GM04503 (cell line): ENCODE results near the gene TDRKH.
"Not testable (repeated sequence)": the region's sequence is repeated elsewhere in the genome, so short reads cannot be mapped to it uniquely, and the experiment has no call there.

ENCODE experiments used
- DNase-seq: peaks from one replicate; pipeline ENCODE4 v3.0.0-alpha.2; 2012; ENCODE audit warnings: low read depth

The TDRKH gene

DNA sequence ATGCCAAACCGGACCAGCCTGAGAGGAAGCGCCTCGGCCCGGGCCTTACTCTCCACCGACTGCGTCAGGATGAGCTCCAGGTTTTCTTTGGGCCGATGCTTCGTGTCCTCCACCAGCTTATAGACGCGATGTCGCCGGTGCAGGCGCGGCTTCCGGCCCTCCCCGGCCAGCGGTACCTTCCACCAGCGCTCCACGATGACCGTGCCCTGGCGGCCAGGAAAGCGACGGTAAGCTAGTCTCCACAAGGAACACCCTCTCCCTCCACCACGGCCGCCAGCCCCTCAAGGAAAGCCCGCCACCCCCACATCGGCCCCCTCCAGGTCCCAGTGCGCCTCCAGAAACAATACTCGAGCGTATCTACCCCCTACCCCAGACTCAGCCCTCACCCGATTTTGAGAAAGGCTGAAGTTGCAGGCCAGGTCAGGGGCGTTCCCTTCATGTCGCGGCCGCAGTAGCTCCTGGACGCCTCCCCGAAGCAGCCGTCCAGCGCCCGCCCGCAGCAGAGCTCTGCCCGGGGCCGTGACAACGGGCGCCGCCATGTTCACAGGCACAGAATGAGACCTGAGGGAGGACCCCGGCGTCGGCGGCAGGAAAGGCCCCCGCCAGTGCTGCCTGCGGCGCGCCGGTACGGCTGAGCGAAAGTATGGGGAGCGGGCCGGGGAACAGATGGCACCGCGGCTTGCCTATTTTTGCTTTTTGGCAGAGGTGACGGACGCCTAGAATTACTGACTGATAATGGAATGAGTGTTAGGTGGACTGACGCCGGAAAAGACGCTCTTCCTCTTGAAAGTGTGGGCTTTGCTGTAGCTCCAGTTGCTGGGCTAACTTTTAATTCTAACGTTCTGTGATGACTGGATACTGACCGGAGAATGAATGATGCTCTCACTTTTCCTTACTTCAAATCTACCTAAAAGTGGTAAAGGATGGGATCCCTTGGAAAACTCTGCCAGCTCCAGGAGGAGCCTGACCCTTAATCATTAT lies 27.1 kb downstream of the TDRKH start, which contains the start of gene MRPL9:
MRPL9 (minus strand) TSS at position 556 of the 981 bp plus-strand sequence; CDS start at position 539, 17 bp downstream.
- peak; percentile 21 for DNase-seq

- DNase-seq = no peak
These were observed 29.5 kb downstream of the TDRKH start for GRCh38 chr1:151760597-151761385.

DNA sequence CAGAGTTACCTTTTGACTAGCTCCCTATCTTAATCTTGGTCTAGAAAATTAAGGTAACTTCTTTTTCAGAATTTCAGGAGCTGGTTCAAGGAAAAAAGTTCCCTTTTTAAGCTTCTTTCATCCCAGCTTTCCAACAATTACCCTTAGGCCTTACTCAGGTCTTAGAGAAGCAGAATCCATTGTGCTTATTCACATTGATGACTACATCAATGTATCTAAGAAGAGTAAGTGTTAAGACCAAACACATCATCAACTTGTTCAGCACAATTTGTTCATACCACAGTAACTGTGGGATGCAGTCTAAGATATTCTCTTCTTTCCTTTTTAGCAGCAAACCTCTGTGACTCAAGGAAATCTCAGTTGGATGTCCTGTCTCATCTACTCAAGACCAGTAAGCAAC lies 31.1 kb downstream of the TDRKH start:
- no peak for DNase-seq

GRCh38 chr1:151756291-151756690 lies 34.0 kb downstream of the TDRKH start:
- DNase-seq = no peak

GRCh38 chr1:151741516-151741915 lies 48.8 kb downstream of the TDRKH start:
- no peak for DNase-seq

GRCh38 chr1:151739590-151740355 lies 50.5 kb downstream of the TDRKH start:
- DNase-seq = no peak

DNA sequence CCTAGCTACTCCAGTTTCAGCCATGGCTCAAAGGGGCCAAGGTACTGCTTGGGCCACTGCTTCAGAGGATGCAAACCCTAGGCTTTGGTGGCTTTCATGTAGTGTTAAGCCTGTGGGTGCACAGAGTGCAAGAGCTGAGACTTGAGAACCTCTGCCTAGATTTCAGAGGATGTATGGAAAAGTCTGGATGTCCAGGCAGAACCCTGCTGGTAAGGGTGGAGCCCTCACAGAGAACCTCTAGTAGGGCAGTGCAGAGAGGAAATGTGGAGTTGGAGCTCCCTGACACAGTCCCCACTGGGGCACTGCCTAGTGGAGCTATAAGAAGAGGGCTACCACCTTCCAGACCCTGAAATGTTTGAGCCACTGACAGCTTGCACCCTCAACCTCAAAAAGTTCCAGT lies 52.8 kb downstream of the TDRKH start:
- no peak for DNase-seq

- no peak for DNase-seq
These were observed 53.3 kb downstream of the TDRKH start for GRCh38 chr1:151737026-151737425.

DNA sequence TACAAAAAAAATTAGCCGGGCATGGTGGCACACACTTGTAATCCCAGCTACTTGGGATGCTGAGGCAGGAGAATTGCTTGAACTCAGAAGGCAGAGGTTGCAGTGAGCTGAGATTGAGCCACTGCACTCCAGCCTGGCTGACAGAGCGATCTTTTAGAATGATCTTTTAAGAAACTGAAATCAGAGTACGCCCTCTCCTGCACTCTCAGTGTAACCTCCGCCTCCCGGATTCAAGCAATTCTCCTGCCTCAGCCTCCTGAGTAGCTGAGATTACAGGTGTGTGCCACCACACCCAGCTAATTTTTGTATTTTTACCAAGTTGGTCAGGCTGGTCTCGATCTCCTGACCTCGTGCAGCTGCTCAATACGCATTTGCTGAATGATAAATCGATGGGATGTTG lies 56.3 kb downstream of the TDRKH start:
- DNase-seq = not testable (repeated sequence)

DNA sequence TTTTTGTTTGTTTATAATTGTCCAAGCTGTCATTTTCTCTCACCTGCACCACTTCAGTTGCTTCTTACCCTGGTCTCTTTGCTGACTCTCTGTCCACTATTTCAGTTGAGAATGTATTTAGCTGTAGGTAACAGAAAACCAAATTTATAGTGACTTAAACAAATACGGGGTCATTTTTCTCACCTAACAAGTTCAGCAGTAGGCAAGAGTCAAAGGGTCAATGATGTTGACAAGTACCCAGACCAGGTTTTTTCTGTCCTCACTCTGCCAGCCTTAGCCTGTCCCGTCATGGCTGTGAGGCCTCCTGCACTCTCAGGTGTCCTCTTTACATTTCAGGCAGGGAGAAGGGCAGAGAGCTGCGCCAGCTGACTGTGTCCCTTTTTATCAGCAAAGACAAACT lies 57.2 kb downstream of the TDRKH start:
- no peak for DNase-seq

DNA sequence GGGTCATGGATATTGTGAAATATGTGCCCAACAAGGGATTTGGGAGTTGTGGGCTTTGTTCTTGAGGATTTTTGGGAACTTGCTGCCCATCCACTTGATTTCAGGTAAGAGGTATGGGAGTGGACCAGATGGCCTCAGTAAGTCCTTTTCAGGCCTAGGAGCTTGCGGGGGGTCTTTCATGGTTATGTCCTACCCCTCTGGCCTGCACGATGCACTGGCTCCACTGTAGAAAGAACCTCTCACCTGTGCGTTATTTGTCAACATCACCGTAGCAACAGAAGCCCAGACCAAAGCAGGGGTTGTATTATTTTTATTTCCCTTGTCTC lies 60.4 kb downstream of the TDRKH start:
- no peak for DNase-seq

GRCh38 chr1:151729157-151729965 lies 60.9 kb downstream of the TDRKH start:
- no peak for DNase-seq

DNA sequence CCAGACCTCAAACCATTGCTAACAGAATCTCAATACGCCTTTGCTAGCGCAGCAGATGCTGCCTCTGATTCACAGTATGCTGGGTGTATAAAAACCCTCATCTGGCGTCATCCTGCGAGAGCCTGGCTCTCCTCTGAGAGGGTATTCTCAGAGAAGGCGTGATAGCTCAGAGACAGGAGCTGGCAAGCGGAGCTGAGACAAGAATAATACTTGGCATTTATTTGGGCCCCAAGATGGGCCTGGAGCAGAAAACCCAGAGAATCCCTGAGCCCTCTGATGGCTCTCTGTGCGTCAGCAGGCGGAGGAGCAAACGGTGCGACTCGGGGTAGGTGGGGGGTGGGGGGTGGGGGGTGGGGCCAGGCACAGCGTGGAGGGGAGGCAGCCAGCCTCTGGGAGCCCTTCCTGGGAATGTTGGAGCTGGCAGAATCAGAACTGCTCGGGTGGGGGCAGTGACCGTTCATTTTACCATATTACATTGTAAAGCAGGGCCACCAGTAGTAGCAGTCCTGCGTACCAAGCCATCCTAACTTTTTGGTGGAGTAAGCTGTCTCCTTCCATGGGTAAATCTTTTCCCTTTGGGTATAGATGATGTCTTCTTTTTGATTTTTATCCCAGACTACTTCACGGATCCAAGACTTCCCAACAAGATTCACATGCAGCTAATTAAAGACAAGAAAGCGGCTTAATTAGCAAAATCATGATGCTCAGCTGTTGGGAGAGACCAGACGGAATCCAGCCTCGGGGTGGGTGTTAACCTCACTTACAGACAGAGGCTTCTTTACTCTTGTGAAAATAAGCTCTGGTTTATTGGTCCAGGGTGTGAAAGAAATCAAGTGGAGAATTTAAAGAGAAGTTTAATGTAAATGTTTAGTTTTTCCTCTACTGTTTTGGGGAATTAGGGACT lies 61.9 kb downstream of the TDRKH start:
- no peak for DNase-seq

GRCh38 chr1:151723726-151724370 lies 66.5 kb downstream of the TDRKH start:
- no peak for DNase-seq
